ENCODE measurements around the gene STAT6.

- TF ChIP-seq CTCF (IDR thresholded peaks at IDR 0.05; ENCODE audit: insufficient read depth, low read length, poor library complexity, severe bottlenecking): no peak
- TF ChIP-seq EZH2phosphoT487 (conservative IDR thresholded peaks at IDR 0.05; ENCODE audit: low read length): no peak
Observed at GRCh38 chr12:57099766-57100165, 11.4 kb downstream of the STAT6 start.

Data from SU-DHL-6 (cell line).